ENCODE results near the gene ZNF831. TPM values are rescaled to one million over a fixed set of nuclear protein-coding genes. Genes with fewer than 3 reads are reported as not detected.

Gene ZNF831
- total RNA-seq, 1 experiment from 2014 or later, result 0.15 TPM

GRCh38 chr20:59297686-59298085 lies 134.1 kb downstream of the ZNF831 start:
- no peak overlapping the region for H2AFZ ChIP-seq (ENCODE audit: low read depth, low read length, poor library complexity, severe bottlenecking)
- H3K27ac ChIP-seq (ENCODE audit: low read depth, low read length), result no peak overlapping the region
- no peak overlapping the region for H3K9ac ChIP-seq (ENCODE audit: low read length)
- H3K9me3 ChIP-seq (ENCODE audit: control insufficient read depth in 1 of 2, insufficient read depth in 1 of 2, low read depth in 1 of 2, low read length in 2 of 2), result no peaks in the 10 kb centered on the region
- no peak overlapping the region for H3K4me3 ChIP-seq (replicated peaks in 1 of 2; ENCODE audit: low read depth in 1 of 2, low read length in 2 of 2)
- BruUV-seq (replicated peaks), result no TSS peak
- intact Hi-C loops (cut with micrococcal nuclease), result no loop called here
- no peaks in the 10 kb centered on the region for H3K4me1 ChIP-seq (ENCODE audit: control insufficient read depth in 1 of 2, insufficient read depth in 2 of 2, low read length in 2 of 2)
- H3K36me3 ChIP-seq (ENCODE audit: control insufficient read depth in 1 of 2, insufficient read depth in 2 of 2, low read length in 2 of 2), result no peaks in the 10 kb centered on the region
- ChIA-PET POLR2A (no interaction called here), RAD21 (ENCODE audit: low non-redundant PET in 1 of 2, low total read pairs in 2 of 2, uncharacterized antibody in 2 of 2, unreplicated experiment in 2 of 2) (no interaction called here), CTCF (no interaction called here)
- H4K20me1 ChIP-seq (ENCODE audit: insufficient read depth), result no peaks in the 10 kb centered on the region
- H3K4me2 ChIP-seq (ENCODE audit: low read length), result no peak overlapping the region
- TF ChIP-seq CTCF (IDR thresholded peaks at IDR 0.05 in 2 of 3, conservative IDR thresholded peaks at IDR 0.05 in 1 of 3; ENCODE audit: borderline replicate concordance in 1 of 3, insufficient read depth in 1 of 3, low read depth in 2 of 3, low read length in 2 of 3) (no peak), ZBTB33 (IDR thresholded peaks at IDR 0.05; ENCODE audit: extremely low read depth, insufficient replicate concordance, low read length) (no peak), JUND (IDR thresholded peaks at IDR 0.05) (no peak), ZNF274 (IDR thresholded peaks at IDR 0.05; ENCODE audit: low read depth, low read length) (no peak), CBX3 (IDR thresholded peaks at IDR 0.05; ENCODE audit: low read depth) (no peak), FOSL1 (IDR thresholded peaks at IDR 0.05; ENCODE audit: low read depth) (no peak), SIN3A (IDR thresholded peaks at IDR 0.05; ENCODE audit: low read depth) (no peak), RAD21 (IDR thresholded peaks at IDR 0.05; ENCODE audit: low read depth) (no peak), TCF7L2 (IDR thresholded peaks at IDR 0.05; ENCODE audit: borderline replicate concordance, extremely low read depth, insufficient read depth, insufficient read length) (no peak)
- no peak for ATAC-seq
- H3K9me2 ChIP-seq (ENCODE audit: insufficient read depth), result no peaks in the 10 kb centered on the region
- H3K79me2 ChIP-seq (ENCODE audit: insufficient read depth, low read length), result no peaks in the 10 kb centered on the region
- H3K27me3 ChIP-seq (ENCODE audit: insufficient read depth, low read length), result peaks cover 40% of the 10 kb centered on the region
- DNase-seq (ENCODE audit: low read depth, low spot score), result no peak
